SK-N-SH (cell line): ENCODE results near the gene ERBB2. TPM values are rescaled to one million over a fixed set of nuclear protein-coding genes. Genes with fewer than 3 reads are reported as not detected.

Source experiments
- CTCF ChIA-PET: fragments of 300-600, 350-600 bp; formaldehyde crosslinking; extraction: SDS; loops from one replicate; lab custom pipeline; 2021; lab: Yijun Ruan, JAX
- POLR2A ChIA-PET: fragments of 350-600 bp; sonication (Branson Sonifier 250); formaldehyde crosslinking; extraction: SDS; loops from one replicate; lab custom pipeline; 2020; ENCODE audit warnings: antibody characterized with exemption, inconsistent platforms; lab: Yijun Ruan, JAX
- DNase-seq: peaks from one replicate; pipeline ENCODE4 v3.0.0; 2012
- H2AFZ ChIP-seq: fragments of 200-600 bp; sonication (generic); 2 replicates; pipeline ENCODE4 v1.8.1; 2016; ENCODE audit warnings: antibody characterized with exemption, mild to moderate bottlenecking, low read depth
- H3F3A ChIP-seq: fragments of 200-600 bp; sonication (generic); replicated peaks from 2 replicates; pipeline ENCODE3; 2016; ENCODE audit warnings: antibody characterized with exemption, mild to moderate bottlenecking; ENCODE audit not compliant: insufficient read depth
- H3K27ac ChIP-seq, 2 experiments: fragments of 200-500 bp in 1 of 2; fragments of 200-600 bp in 1 of 2; sonication (Bioruptor generic) in 1 of 2; sonication (generic), shearing (Covaris generic) in 1 of 2; 2 replicates each; pipeline versions ENCODE4 v1.5.1 to v1.6.1; 2014 to 2016; ENCODE audit warnings: low read depth in 2 of 2, inconsistent platforms in 1 of 2, low read length in 1 of 2, mild to moderate bottlenecking in 1 of 2, mixed read lengths in 1 of 2
- H3K27me3 ChIP-seq: fragments of 200-600 bp; sonication (generic), shearing (Covaris generic); 2 replicates; pipeline ENCODE4 v1.6.1; 2016; ENCODE audit warnings: mixed run types; ENCODE audit not compliant: insufficient read depth
- H3K36me3 ChIP-seq, 2 experiments: fragments of 200-500 bp in 1 of 2; fragments of 200-600 bp in 1 of 2; sonication (Bioruptor generic) in 1 of 2; sonication (generic) in 1 of 2; replicated peaks in 1 of 2; 2 replicates each; pipeline versions ENCODE3 to v1.5.1; 2014 to 2016; ENCODE audit warnings: low read length in 1 of 2, mild to moderate bottlenecking in 1 of 2; ENCODE audit not compliant: insufficient read depth in 2 of 2, control insufficient read depth in 1 of 2
- H3K4me1 ChIP-seq, 2 experiments: fragments of 200-500 bp in 1 of 2; fragments of 200-600 bp in 1 of 2; sonication (Bioruptor generic) in 1 of 2; sonication (generic), shearing (Covaris generic) in 1 of 2; 2 replicates each; pipeline versions ENCODE4 v1.5.1 to v1.6.1; 2014 to 2016; ENCODE audit warnings: low read depth in 1 of 2, low read length in 1 of 2, mixed run types in 1 of 2; ENCODE audit not compliant: insufficient read depth in 2 of 2, control insufficient read depth in 1 of 2
- H3K4me2 ChIP-seq: fragments of 200-600 bp; sonication (generic), shearing (Covaris generic); 2 replicates; pipeline ENCODE4 v1.6.1; 2017; ENCODE audit warnings: mixed run types
- H3K4me3 ChIP-seq, 2 experiments: fragments of 200-500 bp in 1 of 2; fragments of 200-600 bp in 1 of 2; sonication (Bioruptor generic) in 1 of 2; sonication (generic), shearing (Covaris generic) in 1 of 2; 2 replicates each; pipeline versions ENCODE4 v1.5.1 to v1.8.1; 2014 to 2016; ENCODE audit warnings: low read depth in 2 of 2, inconsistent platforms in 1 of 2, low read length in 1 of 2, mild to moderate bottlenecking in 1 of 2, mixed read lengths in 1 of 2, moderate library complexity in 1 of 2
- H3K79me2 ChIP-seq: fragments of 200-600 bp; sonication (generic); 2 replicates; pipeline ENCODE4 v1.8.1; 2017; ENCODE audit warnings: mild to moderate bottlenecking; ENCODE audit not compliant: insufficient read depth
- H3K9ac ChIP-seq: fragments of 200-600 bp; sonication (generic); 2 replicates; pipeline ENCODE4 v1.6.1; 2017; ENCODE audit warnings: mixed run types
- H3K9me2 ChIP-seq: fragments of 200-600 bp; sonication (generic); 2 replicates; pipeline ENCODE4 v1.6.1; 2017; ENCODE audit warnings: mixed run types
- H3K9me3 ChIP-seq: fragments of 200-600 bp; sonication (generic); 2 replicates; pipeline ENCODE4 v1.6.1; 2017; ENCODE audit warnings: mixed run types, mild to moderate bottlenecking, moderate library complexity
- H4K20me1 ChIP-seq: fragments of 200-600 bp; sonication (generic); 2 replicates; pipeline ENCODE4 v1.6.1; 2017; ENCODE audit warnings: mild to moderate bottlenecking, mixed run types; ENCODE audit not compliant: insufficient read depth
- ELF1 ChIP-seq: IDR thresholded peaks from 2 replicates; pipeline ENCODE4 v1.4.0; 2012
- EZH2phosphoT487 ChIP-seq: fragments of 200-600 bp; sonication (generic); IDR thresholded peaks from 2 replicates; pipeline ENCODE4 v1.6.1; 2017; ENCODE audit warnings: low read depth, mixed run types, mild to moderate bottlenecking, antibody characterized with exemption, moderate library complexity, borderline replicate concordance
- FOXM1 ChIP-seq: IDR thresholded peaks from 2 replicates; pipeline ENCODE4 v1.4.0; 2012; ENCODE audit warnings: low read depth, mild to moderate bottlenecking
- JUND ChIP-seq: IDR thresholded peaks from 2 replicates; pipeline ENCODE4 v1.4.0; 2012
- MEF2A ChIP-seq: IDR thresholded peaks from 2 replicates; pipeline ENCODE4 v1.4.0; 2012; ENCODE audit warnings: low read depth, borderline replicate concordance
- MXI1 ChIP-seq: IDR thresholded peaks from 2 replicates; pipeline ENCODE4 v1.6.1; 2012; ENCODE audit warnings: mild to moderate bottlenecking, low read depth, low read length, improper control_type of control experiment
- NRF1 ChIP-seq: IDR thresholded peaks from 2 replicates; pipeline ENCODE4 v1.6.1; 2012; ENCODE audit warnings: low read depth, mild to moderate bottlenecking, low read length
- POLR2AphosphoS5 ChIP-seq: IDR thresholded peaks from 2 replicates; pipeline ENCODE4 v1.6.1; 2012; ENCODE audit warnings: low read depth, low read length
- RAD21 ChIP-seq: IDR thresholded peaks from 2 replicates; pipeline ENCODE4 v1.6.1; 2012; ENCODE audit warnings: mild to moderate bottlenecking, low read length
- RFX5 ChIP-seq: IDR thresholded peaks from 2 replicates; pipeline ENCODE4 v1.6.1; 2012; ENCODE audit warnings: mild to moderate bottlenecking, improper control_type of control experiment, low read length
- SIN3A ChIP-seq: IDR thresholded peaks from 2 replicates; pipeline ENCODE4 v1.6.1; 2012; ENCODE audit warnings: low read depth, mild to moderate bottlenecking, low read length, moderate library complexity, borderline replicate concordance
- TAF1 ChIP-seq: IDR thresholded peaks from 2 replicates; pipeline ENCODE4 v1.6.1; 2012; ENCODE audit warnings: low read depth, mild to moderate bottlenecking, low read length, moderate library complexity, borderline replicate concordance
- TCF12 ChIP-seq: IDR thresholded peaks from 2 replicates; pipeline ENCODE4 v1.4.0; 2012
- TEAD4 ChIP-seq: IDR thresholded peaks from 2 replicates; pipeline ENCODE4 v1.4.0; 2012; ENCODE audit warnings: mild to moderate bottlenecking, borderline replicate concordance; ENCODE audit not compliant: insufficient read depth
- WGBS: methylation state at CpG from one replicate; pipeline ENCODE4 v1.1.6; 2017; ENCODE audit warnings: low lambda C conversion rate; 5-methylcytosine and 5-hydroxymethylcytosine counted together
- polyA plus RNA-seq, 3 experiments: library from polyadenylated mRNA; depleted of rRNA; stranded (reverse); fragments of >200 nt; gene quantifications; 2 replicates each; pipeline ENCODE4 v1.2.3, GENCODE V29; 2012
- TF ChIP-seq, protein P1 (sequence below): fragments of 150-350 bp; IDR thresholded peaks from 2 replicates; pipeline ENCODE4 v1.6.1; 2017; ENCODE audit warnings: antibody characterized with exemption, low read length, low read depth, borderline replicate concordance
- TF ChIP-seq, protein P2 (sequence below): IDR thresholded peaks from 2 replicates; pipeline ENCODE4; 2012
- TF ChIP-seq, protein P3 (sequence below): IDR thresholded peaks from 2 replicates; pipeline ENCODE4 v1.4.0; 2012; ENCODE audit warnings: low read depth, borderline replicate concordance
- TF ChIP-seq, protein P4 (sequence below): IDR thresholded peaks from 2 replicates; pipeline ENCODE4 v1.4.0; 2012; ENCODE audit warnings: low read depth, borderline replicate concordance
- TF ChIP-seq, protein P5 (sequence below): IDR thresholded peaks from 2 replicates; pipeline ENCODE4 v1.4.0; 2012; ENCODE audit warnings: low read depth

The ERBB2 gene
- polyA plus RNA-seq, 1 of the 3 experiments (the other 2 are of a cell fraction) = 1.9 TPM

DNA sequence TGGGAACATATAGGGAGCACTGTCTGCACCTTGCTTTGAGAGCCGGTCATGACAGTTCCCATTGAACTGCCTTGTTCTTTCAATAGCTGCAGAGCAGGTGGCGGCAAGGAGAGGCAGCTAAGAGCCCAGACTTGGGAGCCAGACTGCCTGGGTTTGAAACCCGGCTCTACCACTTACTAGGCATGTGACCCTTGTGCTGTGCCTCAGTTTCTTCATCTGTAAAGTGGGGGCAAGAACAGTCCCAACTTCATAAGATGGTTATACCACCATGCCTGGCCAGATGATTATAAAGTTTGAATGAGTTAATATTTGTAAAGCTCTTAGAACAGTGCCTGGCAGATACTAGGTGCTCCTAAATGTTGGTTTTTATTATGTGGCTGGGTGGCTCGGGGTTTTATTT, 14.4 kb downstream of the ERBB2 start:
- Histone ChIP-seq H3K9me2 (no peaks in the 10 kb centered on the region), H3K79me2 (no peaks in the 10 kb centered on the region), H3K4me2 (no peak overlapping the region), H2AFZ (no peak overlapping the region), H3K36me3 (no peaks in the 10 kb centered on the region), H3K27me3 (no peaks in the 10 kb centered on the region; the same call in 1 of the 2 replicates), H3K9me3 (no peaks in the 10 kb centered on the region), H3K4me3 (no peak overlapping the region), H3K9ac (no peak overlapping the region), H4K20me1 (no peaks in the 10 kb centered on the region), H3F3A (no peaks in the 10 kb centered on the region), H3K27ac (no peak overlapping the region), H3K4me1 (no peaks in the 10 kb centered on the region)
- DNase-seq = no peak
- CTCF ChIA-PET = interaction anchor here (1.5 kb wide), 1 partner anchor 93 kb away, joined by 4 read pairs; no protein-coding TSS in a partner anchor
- POLR2A ChIA-PET = no interaction called here
- no peak for TF ChIP-seq ELF1
- no peak for TF ChIP-seq MXI1
- no peak for TF ChIP-seq JUND
- TF ChIP-seq TAF1 = no peak
- TF ChIP-seq, protein P1, sequence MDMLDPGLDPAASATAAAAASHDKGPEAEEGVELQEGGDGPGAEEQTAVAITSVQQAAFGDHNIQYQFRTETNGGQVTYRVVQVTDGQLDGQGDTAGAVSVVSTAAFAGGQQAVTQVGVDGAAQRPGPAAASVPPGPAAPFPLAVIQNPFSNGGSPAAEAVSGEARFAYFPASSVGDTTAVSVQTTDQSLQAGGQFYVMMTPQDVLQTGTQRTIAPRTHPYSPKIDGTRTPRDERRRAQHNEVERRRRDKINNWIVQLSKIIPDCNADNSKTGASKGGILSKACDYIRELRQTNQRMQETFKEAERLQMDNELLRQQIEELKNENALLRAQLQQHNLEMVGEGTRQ = no peak
- TF ChIP-seq, protein P2, sequence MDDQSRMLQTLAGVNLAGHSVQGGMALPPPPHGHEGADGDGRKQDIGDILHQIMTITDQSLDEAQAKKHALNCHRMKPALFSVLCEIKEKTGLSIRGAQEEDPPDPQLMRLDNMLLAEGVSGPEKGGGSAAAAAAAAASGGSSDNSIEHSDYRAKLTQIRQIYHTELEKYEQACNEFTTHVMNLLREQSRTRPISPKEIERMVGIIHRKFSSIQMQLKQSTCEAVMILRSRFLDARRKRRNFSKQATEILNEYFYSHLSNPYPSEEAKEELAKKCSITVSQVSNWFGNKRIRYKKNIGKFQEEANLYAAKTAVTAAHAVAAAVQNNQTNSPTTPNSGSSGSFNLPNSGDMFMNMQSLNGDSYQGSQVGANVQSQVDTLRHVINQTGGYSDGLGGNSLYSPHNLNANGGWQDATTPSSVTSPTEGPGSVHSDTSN = no peak
- TF ChIP-seq EZH2phosphoT487 = no peak
- WGBS = 47% methylated on average over 4 of the region's 4 CpGs

DNA sequence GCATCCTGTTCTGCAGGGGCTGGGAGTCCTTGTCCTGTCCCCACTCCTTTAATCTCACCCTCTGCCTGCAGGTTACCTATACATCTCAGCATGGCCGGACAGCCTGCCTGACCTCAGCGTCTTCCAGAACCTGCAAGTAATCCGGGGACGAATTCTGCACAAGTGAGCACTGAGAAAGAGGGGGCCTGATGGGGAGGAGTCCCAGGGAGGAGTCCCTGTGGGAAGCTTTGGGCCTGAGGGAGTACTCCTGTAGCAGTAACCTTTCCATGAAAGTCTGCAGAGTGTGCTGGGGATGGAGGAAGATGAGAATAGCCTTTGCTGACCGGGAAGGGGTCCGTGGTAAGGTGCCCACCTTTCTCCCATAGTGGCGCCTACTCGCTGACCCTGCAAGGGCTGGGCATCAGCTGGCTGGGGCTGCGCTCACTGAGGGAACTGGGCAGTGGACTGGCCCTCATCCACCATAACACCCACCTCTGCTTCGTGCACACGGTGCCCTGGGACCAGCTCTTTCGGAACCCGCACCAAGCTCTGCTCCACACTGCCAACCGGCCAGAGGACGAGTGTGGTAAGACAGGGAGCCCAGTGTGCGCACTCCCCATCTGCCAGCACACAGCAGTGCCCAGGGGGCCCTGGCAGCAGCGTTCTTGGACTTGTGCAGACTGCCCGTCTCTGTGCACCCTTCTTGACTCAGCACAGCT, 15.7 kb downstream of the ERBB2 start:
- Histone ChIP-seq H2AFZ (no peak overlapping the region), H3K27ac (no peak overlapping the region), H3K9me2 (no peaks in the 10 kb centered on the region), H3K4me1 (no peaks in the 10 kb centered on the region), H3F3A (no peaks in the 10 kb centered on the region), H4K20me1 (no peaks in the 10 kb centered on the region), H3K4me2 (no peak overlapping the region), H3K4me3 (no peak overlapping the region), H3K79me2 (no peaks in the 10 kb centered on the region), H3K36me3 (no peaks in the 10 kb centered on the region), H3K9me3 (no peaks in the 10 kb centered on the region), H3K9ac (no peak overlapping the region), H3K27me3 (no peaks in the 10 kb centered on the region; the same call in 1 of the 2 replicates)
- WGBS = 74% methylated on average over 12 of the region's 18 CpGs
- POLR2A ChIA-PET = no interaction called here
- DNase-seq = no peak
- TF ChIP-seq SIN3A (no peak), TCF12 (no peak), TEAD4 (no peak), ELF1 (no peak), MEF2A (no peak), EZH2phosphoT487 (no peak), RAD21 (no peak), NRF1 (no peak), MXI1 (no peak), POLR2AphosphoS5 (no peak), RFX5 (no peak), FOXM1 (no peak)
- TF ChIP-seq, protein P3, sequence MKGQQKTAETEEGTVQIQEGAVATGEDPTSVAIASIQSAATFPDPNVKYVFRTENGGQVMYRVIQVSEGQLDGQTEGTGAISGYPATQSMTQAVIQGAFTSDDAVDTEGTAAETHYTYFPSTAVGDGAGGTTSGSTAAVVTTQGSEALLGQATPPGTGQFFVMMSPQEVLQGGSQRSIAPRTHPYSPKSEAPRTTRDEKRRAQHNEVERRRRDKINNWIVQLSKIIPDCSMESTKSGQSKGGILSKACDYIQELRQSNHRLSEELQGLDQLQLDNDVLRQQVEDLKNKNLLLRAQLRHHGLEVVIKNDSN = no peak
- TF ChIP-seq, protein P2 = no peak
- TF ChIP-seq, protein P4, sequence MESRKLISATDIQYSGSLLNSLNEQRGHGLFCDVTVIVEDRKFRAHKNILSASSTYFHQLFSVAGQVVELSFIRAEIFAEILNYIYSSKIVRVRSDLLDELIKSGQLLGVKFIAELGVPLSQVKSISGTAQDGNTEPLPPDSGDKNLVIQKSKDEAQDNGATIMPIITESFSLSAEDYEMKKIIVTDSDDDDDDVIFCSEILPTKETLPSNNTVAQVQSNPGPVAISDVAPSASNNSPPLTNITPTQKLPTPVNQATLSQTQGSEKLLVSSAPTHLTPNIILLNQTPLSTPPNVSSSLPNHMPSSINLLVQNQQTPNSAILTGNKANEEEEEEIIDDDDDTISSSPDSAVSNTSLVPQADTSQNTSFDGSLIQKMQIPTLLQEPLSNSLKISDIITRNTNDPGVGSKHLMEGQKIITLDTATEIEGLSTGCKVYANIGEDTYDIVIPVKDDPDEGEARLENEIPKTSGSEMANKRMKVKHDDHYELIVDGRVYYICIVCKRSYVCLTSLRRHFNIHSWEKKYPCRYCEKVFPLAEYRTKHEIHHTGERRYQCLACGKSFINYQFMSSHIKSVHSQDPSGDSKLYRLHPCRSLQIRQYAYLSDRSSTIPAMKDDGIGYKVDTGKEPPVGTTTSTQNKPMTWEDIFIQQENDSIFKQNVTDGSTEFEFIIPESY = no peak
- TF ChIP-seq, protein P5, sequence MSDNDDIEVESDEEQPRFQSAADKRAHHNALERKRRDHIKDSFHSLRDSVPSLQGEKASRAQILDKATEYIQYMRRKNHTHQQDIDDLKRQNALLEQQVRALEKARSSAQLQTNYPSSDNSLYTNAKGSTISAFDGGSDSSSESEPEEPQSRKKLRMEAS = no peak
- CTCF ChIA-PET = interaction anchor here (1.0 to 1.5 kb wide), 2 partner anchors 14 to 94 kb away, joined by 3 to 4 read pairs; no protein-coding TSS in a partner anchor
